Hematopoietic multipotent progenitor cell treated with erythropoietin and hydrocortisone succinate and interleukin-3 and kit ligand, for 17 days (in vitro differentiated cells): ENCODE measurements around the gene TRAF3.

Experiments used
- DNase-seq: peaks from one replicate; pipeline ENCODE4 v3.0.0-alpha.2; 2015; ENCODE audit warnings: low spot score

Gene TRAF3

DNA sequence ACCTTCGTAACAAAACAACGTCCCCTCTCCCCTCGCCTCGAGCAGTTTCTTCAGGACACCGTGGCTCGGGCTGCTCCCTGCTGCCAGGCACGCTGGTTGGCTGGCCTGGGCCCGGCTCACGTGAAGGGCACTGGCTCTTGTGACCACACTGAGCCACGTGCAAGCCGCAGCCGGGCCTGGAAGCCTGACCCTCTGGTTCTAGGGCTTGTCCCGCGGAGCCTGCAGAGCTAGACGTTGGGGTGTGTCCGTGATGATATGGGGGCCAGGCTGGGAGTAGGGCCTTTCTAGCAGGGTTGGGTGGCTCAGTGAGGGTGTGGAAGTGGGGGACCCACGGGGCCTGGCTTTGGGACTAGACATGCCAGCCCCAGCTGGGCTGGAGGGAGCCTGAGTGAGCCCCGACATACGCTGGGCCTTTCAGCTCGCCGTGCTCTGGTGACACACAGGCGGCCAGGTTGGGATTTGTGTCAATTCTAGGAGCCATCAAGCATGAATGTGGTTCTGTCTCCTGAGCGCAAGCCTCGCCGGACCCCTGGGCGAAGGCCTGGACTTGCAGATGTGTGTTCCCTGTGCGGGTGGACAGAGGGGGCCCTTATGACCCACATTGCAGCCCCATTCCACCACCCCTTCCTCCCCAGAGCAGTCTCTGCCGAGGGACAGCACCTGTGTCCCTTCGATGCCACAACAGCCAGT, 131.7 kb downstream of the TRAF3 start:
- DNase-seq = no peak

DNA sequence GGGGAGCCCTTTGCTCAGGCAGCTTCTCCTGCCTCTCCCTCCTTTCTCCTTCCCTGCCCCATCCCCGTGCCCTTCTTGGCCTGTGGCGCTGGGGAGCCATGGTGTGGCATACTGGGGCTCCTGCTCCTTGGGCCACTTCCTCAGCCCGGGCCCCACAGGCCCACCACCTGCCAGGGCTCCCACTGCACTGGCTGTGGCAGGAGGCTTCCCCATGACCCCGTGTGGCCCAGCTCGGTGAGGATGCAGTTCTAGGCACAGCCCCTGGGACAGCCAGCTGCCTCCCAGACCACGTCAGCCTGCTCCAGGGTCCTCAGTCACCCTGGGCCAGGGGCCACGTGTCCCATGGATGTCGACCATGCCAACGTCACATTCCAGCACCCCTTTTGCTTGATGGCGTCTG, 132.2 kb downstream of the TRAF3 start:
- DNase-seq = no peak

DNA sequence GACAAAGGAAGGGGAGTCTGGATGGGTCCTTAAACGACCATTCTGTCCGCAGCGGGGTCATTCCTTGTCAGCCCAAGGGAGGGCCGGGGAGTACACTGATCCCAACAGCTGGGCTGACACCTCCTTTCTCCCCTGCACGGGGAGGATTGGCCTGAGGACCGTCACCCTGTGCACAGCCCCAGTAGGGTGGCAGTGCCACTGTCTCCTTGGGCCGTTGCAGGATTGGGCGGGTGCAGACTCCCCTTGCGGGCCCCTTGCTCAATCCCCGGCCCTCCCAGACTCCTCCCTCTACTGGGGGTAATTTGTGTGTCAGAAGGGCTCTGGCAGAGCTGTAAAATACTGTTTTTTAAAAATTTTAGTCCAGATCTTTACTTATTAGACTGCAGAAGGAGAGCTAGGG, 132.7 kb downstream of the TRAF3 start:
- no peak for DNase-seq

DNA sequence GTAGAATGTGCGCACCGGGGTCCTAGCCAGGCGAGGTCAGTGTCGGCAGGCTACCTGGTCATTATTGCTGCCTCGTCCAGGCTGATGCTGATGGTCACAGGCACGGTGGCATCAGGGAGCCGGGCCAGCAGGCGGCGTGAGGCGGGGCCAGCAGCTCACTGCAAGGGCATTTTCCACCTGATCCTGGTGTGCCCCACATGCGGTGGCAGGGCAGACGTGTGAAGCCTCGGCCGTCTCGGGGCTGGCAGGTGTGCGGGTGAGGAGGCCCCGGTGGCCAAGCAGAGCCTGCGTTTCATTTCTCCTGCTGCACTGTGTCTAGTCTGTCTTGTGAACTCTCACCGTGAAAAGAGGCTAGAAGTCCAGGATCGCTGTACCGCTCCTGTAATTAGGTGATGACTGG, 133.2 kb downstream of the TRAF3 start:
- no peak for DNase-seq

DNA sequence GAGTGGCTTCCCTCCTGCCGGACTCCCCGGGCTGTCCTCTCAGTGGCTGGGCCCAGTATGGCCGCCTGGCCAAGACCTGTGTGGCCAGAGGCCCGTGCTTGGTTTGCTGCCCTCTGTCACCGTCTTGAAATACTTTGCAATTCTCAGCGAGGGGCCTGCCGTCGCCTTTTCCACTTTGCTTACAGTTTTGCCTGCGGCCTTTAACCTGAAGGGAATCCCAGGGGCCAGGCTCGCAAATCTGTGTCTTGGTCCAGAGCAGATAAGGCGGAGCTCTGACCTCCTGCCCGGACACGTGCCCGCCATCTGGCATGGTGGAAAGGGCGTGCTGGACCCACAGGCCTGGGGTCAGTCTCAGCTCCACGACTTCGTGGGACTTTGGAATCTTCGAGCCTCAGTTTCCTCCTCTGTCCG, 134.3 kb downstream of the TRAF3 start:
- no peak for DNase-seq

DNA sequence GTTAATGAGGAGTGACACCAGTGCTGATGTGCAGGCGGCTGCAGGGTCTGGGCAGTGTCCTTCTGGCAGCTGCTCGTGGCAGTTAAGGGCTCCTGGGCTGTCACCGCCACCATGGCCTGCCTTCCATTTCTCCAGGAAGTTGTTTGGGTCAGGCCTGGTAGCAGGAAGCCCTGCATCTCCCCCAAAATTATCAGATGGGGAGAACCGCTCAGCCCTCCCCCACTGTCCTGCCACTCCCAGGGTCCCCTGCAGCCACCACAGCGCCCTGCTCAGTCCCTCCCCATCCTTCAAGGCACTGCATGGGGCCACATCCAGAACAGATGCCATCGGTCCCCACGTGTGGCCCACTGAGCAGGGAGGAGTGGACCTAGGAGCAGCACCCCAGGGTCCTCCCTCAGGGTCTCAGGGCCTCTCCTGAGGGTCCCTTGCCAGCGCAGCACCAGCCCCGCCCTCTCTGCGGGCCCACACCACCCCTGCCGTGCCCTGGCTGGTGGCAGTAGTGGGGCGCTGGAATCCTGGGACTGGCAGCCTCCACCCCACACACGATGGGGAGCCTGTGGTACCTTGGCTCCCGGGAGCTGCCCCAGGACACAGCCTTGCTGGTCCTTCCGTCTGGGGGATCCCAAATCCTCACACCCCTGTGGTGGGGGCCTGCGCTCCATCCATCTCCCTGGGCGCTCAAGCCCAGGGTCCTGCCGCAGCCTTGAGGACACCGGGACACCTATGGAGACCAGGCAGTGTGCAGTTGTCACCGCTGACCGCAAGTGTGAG, 134.9 kb downstream of the TRAF3 start:
- no peak for DNase-seq

DNA sequence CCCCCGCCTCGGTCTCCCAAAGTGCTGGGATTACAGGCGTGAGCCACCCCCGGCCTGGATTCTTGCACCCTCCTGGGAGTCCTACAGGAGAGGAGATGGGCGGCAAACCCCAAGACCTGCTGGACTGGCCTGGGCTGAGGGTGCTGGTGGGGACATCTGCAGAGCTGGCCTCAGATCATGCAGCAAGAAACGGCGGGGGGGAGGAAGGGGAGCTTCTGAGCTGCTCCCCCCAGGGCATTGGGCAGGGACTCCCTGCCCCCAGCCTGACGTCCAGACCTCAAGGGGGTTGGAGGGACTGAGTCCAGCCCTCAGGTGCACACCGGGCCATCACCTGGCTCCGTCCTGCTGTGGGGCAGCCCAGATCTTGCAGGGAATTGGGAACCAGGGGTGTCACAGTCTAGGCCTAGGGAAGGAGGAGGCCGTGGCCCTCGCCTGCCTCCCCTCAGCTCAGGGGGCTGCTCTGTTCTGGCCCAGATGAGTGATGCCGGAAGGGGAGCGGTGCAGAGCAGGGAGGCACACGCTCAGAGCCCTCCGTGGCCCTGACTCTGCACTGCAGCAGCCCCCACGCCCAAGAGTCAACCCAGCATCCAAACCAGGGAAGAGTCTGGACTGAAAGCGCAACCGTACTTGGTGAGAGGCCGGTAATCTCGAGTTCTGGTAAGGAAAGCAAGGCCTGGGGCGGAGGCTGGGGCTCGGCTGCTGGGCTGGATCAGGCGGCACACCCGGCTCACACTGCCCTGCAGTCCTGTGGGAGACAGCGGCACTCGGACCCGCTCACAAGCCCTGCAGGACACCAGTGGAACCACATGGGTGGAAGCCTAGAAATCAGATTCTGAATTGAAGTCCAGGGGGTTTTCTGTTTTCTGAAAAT, 136.3 kb downstream of the TRAF3 start:
- no peak for DNase-seq

DNA sequence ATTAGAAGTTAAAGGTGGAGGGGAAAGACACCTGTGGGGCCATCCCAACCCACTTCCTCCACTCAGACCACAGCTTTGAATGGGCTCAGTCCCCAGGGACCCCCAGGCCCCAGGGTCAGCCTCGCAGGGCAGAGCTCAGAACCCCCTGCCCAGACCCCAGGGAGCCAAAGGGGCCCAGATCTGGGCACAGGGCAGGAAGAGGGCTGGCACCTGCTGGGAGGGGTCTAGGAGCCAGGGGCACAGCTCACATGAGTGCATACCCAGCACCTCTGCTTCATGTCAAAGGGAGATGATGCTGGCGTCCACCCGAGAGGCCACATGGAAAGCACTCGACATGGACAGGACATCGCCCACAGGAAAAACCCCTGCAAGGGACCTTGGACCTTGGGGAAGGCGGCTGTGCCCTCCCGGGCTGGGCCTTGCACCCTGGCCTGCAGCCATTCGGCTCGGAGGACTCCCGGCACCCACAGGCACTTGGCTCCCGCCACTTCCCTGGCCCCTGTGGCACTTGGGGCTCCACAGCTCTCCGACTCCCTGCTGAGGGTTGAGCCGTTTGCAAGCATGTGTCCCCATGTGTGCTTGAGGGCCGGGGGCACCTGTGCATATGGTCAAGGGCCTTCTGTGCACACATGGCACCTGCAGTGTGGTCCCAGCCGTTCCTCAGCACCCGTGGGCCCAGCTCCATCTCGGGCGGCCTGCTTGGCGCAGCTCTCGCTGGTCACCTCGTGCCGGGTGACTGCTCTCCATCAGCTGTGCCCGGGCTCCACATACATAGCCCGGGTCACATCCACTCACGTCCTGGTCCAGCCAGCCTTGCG, 137.4 kb downstream of the TRAF3 start:
- DNase-seq = no peak

DNA sequence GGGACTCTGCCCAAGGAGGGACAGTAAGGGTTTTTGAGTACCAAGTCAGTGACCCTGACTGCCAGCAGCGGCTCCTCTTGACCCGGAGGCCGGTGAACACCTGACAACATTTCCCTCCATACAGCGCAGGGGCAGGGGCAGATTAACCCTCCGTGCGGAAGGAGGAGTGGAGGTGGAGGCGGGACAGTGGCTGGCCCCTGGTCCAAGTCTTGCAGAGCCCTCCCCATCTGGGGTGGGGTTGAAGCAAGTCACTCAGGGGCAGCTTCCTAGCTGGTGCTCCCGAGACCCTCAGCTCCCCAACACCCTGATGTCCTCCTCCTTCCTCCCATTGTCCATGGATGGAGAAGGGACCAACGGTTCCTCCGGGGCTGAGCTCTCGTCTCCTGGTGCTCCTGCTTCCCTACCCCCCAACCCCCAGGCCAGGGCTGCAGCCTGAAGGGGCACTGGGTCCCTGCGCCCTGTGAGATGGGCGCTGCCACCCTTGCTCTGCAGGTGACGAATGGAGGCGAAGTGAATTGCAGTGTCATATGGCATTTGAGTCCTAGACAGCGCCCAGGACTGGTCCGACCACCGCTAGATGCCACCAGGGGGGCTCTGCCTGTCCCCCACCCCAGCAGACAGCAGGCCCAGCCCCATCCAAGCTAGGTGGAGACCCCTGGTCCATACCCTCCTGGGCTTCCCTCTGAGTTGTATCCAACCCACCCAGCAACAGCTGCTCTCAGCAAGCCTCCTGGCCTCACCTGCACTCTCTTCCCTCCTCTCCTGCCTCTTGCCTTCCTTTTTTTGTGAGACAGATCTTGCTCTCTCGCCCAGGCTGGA, 138.3 kb downstream of the TRAF3 start:
- DNase-seq = no peak

DNA sequence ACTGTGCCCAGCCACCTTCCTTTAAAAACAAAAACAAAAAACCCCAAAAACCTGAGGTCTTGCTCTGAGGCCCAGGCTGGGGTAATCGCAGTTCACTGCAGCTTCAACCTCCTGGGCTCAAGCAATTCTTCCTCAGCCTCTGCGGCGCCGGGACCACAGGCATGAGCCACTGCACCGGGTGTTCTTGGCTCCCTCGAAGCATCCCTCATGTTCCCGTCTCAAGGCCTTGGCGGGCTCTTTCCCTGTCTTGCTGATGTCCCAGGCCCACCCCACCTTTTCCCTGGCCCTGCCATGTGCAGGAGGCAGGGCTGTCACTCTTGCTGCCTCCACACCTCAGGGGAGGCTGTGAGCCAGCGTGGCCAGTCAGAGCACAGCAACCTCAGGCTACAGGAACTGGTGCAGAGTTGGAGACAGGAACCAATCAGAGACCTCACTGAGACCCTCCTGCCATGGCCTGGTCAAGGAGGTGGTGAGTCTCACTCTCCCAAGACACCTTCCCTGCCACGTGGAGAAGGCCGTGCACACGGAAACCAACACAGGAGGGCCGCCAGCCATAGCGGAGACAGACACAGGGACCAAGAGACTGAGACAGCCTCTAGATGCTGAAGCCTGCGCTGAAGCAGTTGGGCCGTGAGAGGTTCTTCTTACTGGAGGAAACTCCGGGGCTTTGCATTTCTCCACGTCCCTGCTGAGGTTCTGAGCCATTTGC, 139.3 kb downstream of the TRAF3 start:
- DNase-seq = no peak

DNA sequence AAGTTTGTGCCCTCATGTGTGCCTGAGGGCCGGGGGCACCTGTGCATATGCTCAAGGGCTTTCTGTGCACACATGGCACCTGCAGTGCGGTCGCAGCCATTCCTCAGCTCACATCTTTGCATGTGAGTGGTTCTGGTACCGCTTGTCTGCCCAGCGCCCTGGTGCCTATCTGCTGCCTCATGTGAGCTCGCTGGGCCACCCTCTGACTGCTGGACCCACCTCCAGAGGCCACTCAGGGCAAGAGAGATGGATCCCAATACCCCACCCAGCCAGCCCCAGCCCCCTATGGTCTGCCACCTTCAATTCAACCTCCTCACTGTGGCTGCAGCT, 139.8 kb downstream of the TRAF3 start:
- no peak for DNase-seq

DNA sequence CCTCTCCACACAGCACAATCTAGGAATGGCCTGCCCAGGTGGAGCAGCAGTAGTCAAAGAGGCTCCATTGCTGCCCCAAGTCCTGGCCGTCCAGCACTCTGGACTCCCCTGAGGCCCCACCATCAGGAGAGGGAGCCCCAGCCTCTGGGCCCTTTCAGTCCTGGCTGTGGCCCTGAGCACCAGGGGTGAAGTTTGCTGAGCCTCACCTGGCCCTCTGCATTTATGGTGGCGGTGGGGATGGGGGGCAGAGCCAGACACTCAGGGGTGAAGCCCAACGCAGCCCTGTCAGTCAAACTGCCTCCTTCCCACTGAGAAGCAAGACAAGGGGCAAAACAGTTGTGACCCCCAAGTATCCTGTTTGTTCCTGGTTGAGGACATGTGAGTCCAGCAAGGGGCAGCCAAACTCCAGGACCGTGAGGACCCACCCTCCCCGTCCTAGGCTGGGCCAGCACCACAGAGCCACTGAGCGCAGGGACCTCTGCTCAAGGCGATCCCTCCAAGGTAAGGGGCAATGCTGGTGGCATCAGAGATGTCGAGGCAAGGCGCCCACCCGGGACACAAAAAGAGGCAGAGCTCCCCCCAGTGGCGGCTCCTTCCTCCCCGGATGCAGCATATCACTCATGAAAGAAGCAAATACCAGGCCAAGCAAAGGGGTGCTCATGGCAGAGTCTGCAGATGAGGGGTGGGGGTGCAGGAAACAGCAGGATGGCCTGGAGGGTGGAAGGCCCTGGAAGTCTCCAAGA, 140.4 kb downstream of the TRAF3 start:
- DNase-seq = no peak

DNA sequence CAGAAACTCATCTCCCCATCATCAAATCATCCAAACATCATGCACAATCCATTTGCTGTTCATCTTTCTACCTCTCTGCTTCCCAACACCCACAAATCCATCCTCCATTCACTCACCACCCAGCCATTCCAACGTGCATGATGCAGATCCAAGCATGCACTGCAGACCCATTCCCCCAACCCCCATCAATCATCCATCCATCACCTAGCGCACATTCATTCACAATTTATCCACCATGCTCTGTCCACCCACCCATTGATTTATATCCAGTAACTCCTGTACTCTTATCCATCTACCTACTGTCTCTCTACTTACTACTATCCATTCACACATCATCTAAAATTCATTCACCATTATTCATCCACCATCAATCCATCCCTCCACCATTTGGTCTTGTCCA, 141.2 kb downstream of the TRAF3 start:
- no peak for DNase-seq

DNA sequence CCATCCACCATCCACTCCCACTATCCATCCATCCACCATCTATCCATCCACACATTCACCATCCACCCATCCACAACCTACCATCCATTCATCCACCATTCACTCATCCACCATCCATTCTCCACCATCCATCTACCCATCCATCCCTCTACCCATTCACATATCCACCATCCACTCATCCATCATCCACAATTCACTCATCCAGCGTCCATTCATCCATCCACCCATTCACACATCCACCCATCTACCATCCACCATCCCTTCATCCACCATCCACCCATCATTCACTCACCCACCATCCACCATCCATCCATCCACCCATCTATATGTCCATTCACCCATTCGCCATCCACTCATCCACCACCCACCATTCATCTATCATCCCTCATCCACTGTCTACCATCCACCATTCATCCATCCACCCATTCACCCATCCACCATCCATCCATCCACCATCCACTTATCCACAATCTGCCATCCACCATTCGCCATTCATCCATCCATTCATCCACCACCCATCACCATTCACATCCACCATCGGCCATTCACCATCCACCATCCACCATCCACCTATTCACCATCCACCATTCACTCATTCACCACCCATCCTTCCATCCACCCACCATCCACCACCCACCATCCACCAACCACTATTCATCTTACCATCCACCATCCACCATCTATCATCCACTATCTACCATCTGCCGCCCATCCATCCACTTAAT, 143.2 kb downstream of the TRAF3 start:
- no peak for DNase-seq

DNA sequence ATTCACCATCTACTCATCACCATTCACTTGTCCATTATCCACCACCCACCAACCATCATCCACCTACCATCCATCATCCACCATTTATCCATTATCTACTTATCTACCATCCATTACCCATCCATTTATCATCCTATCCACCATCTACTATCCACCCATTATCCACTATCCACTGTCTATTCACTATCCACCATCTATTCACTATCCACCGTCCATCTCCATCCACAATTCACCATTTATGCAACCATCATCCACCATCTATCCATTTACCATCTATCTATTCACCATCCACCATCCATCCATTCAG, 143.7 kb downstream of the TRAF3 start:
- DNase-seq = no peak

DNA sequence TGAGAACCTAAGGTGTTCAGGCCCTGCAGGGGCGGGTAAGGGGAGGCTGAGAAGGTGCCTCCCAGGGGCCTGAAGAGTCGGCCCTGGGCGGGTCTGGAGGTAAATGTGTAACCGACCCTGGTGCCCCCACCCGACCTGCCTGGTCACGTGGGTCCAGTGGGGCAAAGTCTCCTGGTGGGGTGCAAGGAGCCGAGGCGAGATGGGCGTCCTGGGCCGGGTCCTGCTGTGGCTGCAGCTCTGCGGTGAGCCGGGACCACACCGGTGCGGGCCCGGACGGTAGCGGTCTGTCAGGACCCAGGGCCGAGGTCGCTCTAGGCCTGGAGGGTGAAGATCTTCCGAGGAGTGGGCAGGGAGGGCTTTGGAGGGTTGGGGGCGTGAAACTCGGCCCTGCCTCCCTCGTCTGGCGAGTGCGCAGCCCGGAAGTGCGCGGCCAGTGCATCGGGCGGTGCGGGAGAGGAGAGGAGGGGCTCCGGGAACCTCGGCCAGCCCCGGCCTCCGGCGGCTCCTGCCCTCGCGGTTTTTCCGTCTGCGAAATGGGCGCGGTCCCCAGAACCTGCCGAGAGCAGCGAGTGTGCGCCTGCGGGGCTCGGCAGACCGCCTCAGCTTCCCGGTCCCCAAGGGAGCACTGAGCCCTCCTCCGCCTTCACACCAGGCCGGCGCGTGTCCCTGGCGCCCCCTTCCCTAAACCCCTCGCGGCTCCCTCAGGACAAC, 145.4 kb downstream of the TRAF3 start, which contains the start of gene AMN:
Gene AMN (plus strand): TSS at position 174 of the 711 bp plus-strand sequence. CDS start 26 bp downstream, at position 200.
- no peak for DNase-seq

DNA sequence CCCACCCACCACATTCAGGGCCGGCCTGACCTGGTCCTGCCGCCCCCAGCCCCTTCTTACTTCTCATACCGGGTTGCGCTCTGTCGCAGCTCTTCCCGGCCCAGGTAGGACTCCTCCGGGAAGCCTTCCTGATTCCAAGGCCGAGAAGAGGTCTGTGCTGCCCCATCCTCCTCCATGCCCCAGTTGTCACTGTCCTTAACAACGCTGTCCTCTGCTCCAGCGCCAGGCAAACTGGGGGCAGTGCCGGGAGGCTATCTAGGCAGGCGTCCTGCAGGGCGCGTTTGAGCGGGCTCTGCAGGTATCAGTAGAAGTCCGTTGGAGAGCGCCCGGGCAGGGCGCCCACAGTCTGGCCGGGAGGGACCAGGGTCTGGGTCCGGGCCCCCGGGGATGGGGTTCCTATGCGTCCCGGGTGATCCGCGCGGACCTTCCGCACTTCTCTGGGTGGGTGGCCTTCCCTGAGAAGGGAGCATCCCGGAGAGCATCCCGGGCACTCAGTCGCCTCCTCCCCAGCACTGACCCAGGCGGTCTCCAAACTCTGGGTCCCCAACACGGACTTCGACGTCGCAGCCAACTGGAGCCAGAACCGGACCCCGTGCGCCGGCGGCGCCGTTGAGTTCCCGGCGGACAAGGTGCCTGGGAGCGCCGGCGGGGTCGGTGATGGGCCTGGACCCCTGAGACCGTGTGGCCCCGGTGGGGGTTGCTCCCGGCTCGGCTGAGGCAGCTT, 146.1 kb downstream of the TRAF3 start:
- DNase-seq = no peak

DNA sequence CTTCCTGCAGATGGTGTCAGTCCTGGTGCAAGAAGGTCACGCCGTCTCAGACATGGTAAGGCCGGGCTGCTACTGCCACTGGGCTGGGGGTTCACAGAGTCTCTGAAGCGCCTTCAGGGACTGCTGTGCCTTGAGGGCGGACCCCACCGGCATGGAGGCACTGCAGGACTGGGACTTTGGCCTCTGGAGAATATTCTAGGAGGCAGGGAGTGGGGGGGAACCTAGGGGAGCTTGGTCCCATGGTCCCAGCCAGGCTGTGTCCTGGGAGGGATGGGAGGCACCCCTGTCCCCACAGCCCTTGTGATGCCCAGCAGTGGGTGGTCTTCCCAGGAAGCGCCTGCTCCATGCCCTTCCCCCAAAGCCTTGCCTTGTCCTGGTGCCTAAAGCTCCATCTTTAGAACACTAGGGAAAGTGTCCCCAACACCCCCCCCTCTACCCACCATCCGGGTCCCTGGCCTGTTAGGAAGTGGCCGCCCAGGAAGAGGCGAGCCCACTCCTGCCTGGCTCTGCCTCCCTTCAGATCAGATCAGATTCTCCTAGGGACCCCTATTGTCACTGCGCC, 146.8 kb downstream of the TRAF3 start:
- no peak for DNase-seq
